GM21381 (cell line): Measurements from ENCODE around the gene LINC01488.

Experiments used
- ATAC-seq: cut with Tn5 transposase; IDR thresholded peaks from one replicate; pipeline ENCODE4 v1.9.1; 2021; ENCODE audit warnings: mild to moderate bottlenecking, moderate library complexity; ENCODE audit not compliant: unreplicated experiment

LINC01488 gene

DNA sequence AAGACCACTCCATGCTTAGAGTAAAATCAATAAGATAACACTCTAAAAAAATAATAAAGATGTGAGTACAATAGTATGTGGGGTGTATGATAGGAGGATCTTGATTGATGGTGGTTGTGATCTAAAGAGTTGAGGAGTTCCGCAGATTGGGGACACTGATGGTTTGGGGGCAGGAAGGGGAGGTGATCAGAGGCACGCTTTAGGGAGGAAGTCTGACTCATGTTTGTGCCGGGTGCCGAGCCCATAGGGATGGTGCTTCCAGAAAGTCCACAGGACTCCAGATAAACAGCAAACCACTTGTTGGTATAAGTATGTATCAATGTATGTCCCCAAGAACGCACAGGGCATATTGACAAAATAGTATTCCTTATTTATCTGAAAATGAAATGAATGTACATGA is 27.5 kb downstream of the LINC01488 start:
- no peak for ATAC-seq

DNA sequence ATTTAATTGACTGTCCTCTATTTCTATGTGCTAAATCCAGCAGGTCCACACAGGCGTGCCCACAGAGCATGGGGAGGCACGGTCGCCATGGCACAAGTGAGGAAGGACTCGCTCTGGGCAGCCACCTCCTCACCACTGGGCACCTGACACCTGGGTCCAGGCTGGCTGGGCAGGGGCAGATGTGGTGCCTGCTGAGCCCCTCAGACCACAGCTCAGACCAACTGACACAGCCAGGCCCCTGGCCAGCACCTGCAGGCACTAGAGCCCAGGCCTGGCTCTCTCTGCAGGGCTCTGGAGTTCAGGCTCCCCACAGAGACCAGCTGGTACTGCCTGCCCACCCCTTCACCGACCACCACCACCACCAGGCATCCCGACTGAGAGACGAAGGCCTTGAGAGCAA is 27.9 kb downstream of the LINC01488 start:
- ATAC-seq: no peak

- ATAC-seq: no peak
Measured at GRCh38 chr11:69509846-69510390, 28.5 kb downstream of the LINC01488 start.

DNA sequence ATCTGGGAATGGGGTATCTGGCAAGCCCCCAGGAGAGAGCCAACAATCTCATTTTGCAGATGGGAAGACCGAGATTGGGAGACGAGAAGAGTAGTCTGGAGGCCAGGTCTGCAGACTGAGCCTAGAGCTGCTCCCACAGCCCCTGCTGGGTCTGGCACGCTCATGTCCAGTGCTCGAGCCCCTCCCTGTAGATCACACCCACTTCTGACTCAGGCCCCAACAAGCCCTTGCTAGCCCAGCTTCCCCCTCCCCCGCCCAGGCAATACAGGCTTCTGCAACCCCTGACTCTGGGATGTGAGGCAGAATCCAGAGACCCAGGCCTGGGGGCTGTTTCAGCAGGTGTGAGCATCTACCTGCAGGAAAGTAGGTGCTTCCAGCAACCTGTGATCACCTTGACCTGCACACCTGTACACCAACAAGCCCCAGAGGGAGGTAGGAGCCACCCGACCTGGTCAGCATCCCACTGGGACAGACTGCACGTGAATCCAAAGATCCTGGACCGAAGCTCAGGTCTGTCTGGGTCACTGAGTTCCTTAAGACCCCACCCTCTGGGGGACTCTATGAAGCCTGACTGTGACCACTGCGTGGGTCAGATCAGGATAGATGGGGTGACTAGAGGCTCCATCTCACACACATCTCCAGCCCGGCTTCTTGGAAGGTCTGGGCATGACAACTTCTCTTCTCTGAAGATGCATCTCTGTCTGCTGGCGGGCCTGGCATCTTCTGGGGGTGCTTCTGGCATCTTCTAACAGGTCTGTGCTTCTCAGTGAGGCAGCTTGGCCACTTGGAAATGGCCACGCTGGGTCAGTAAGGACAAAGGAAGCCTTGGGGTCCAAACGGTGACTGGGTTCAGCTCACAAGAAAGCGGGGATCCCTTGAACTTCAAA is 29.3 kb downstream of the LINC01488 start:
- ATAC-seq: no peak

GRCh38 chr11:69511358-69512055 is 30.0 kb downstream of the LINC01488 start:
- ATAC-seq: no peak

GRCh38 chr11:69512136-69512535 is 30.7 kb downstream of the LINC01488 start:
- ATAC-seq: no peak

GRCh38 chr11:69512790-69513189 is 31.3 kb downstream of the LINC01488 start:
- ATAC-seq: no peak

- no peak for ATAC-seq
Measured at GRCh38 chr11:69513196-69513595, 31.7 kb downstream of the LINC01488 start.

- no peak for ATAC-seq
Measured at GRCh38 chr11:69513663-69514224, 32.3 kb downstream of the LINC01488 start.

DNA sequence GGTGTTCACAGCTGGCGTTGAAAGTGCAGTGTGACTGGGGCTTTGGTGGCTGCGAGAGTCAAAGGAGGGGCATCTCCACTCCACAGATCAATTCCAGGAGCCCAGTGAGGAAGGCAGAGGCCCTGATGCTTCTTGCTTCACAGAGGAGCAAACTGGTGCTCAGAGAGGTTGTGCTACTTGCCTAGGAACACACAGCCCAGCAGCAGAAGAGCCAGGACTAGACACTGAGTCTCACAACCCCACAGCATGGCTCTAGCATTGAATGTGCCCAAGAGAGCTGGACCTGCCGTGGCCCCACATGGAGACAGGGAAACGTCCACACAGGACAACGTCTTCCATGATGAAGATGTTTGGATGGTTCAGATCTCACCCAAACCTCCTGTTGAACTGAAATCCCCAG is 33.3 kb downstream of the LINC01488 start:
- no peak for ATAC-seq

DNA sequence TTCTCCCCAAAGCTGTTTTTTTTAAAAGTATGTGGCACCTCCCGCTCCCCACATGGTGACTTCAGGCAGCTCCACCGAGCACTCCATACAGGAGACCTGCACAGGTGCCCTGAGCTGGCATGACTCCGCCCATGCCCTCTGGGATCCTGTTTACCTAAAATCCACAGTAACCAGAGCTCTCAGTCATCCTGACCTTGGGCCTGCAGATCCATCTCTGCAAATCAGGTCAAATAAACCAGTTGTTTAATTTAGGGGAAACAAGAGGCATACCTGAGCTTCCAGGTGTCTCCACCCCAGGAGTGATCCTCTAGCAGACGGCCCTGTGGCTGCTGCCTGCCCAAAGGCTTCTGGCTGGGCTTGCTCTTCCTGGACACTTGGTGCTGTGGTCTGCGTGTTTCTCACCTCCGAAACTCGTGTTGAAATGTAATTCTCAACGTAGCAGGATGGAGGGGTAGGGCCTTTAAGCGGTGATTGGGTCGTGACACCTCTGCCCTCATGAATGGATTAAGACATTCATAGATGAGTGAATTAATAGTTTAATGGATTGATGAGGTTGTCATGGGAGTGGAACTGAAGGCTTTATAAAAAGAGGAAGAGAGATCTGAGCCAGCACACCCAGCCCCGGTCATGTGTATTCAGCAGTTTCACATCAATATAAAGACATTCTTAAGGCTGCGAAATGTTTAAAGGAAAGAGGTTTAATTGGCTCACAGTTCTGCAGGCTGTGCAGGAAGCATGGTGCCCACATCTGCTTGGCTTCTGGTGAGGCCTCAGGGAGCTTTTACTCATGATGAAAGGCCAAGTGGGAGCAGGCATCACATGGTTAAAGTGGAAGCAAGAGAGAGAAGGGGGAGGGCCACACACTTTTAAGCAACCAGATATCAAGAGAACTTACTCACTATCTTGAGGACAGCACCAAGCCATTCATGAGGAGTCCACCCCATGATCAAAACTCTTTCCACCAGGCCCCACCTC is 34.1 kb downstream of the LINC01488 start:
- no peak for ATAC-seq

DNA sequence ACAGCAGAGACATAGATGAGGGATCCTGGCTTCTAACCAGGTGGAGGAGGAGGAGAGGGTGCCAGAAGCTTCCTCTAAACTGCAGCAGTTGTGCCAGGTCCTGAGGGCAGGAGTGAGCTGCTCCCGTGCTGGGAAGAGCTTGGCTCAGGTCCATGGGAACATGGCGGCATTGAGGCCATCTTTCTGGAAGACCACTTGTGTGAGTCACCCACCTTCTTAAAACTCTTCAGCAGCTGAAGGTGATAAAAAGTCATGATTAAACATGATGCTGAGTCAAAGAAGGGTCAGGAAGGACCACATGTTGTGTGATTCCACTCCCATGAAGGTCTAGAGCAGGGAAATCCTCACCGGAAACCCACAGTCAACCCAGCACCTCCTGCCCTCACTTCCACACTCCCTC is 35.1 kb downstream of the LINC01488 start:
- no peak for ATAC-seq

- no peak for ATAC-seq
Measured at GRCh38 chr11:69518081-69518950, 36.9 kb downstream of the LINC01488 start.

- no peak for ATAC-seq
Measured at GRCh38 chr11:69520186-69520916, 38.9 kb downstream of the LINC01488 start.

DNA sequence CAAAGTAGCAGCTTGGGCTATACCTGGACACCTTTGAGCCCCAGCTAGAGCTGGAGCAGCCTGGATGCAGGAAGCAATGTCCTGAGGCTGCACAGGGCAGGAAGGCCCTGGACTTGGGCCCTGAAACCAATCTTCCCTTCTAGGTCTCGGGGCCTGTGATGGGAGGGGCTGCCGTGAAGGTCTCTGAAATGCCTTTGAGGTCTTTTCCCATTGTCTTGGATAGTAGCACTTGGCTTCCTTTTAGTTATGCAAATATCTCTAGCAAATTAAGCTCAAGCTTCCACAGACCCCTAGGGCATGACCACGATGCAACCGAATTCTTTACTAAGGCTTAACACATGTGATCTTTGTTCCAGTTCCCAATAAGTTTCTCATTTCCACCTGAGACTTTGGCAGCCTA is 40.0 kb downstream of the LINC01488 start:
- ATAC-seq: no peak

GRCh38 chr11:69523453-69523852 is 42.0 kb downstream of the LINC01488 start:
- no peak for ATAC-seq

DNA sequence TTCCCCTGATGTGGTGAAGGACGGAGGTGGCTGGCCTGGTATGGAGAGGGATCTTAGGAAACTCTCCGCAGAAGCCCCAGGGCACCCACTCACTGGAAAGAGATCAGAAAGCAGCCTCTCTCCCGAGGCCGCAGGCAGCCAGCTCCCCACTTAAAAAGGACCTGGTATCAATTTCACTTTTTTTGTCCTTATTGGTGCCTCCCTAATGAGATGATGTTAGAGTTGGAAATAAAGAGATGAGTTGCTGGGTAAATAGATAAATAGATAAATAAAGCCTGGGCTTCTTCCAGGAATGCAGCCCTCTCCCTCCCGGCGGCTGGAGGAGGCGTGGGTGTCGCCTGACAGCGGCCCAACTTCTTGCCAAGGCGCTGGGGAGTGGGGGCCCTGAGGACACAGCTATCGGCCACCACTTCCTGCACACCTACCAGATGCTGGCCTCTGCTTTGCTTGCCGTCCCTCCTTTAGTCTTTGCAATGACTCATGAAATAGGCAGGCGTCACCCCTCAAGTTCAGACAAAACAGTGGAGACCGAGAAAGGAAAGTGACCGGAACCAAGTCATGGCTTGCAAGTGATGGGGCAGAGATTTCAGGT is 42.9 kb downstream of the LINC01488 start:
- no peak for ATAC-seq

DNA sequence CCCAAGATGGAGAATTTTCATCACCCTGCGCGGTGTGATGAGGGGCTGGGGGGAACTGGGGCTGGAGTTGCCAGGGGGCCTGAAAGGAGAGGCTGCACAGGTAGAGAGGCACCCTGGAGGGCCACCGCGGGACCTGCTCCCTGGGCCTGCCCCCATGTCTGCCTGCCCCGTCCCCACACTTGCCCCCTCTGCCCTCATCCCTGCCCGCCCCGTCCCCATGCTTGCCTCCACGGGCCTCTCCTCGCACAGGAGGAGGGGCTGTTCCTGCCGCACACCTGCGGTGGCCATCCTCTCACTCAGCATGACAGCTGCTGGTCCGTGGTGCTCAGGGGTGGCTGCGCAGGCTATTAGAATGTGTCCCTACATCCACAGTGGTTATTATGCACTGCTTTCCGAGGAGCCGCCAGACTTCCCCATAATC is 43.5 kb downstream of the LINC01488 start:
- ATAC-seq: no peak
